ENCODE results near the gene CACNB2.

- TF ChIP-seq CTCF (conservative IDR thresholded peaks at IDR 0.05) (no peak), EZH2 (IDR thresholded peaks at IDR 0.05; ENCODE audit: low read depth) (no peak)
These were observed 90.6 kb downstream of the CACNB2 start for GRCh38 chr10:18230794-18231193.
